Erythroblast (primary cell): Measurements from ENCODE around the gene RARB.

Experiments used
- DNase-seq, 2 experiments: peaks; one replicate each; lab custom pipeline; 2025; lab: John Stamatoyannopoulos, UW
- GATA1 ChIP-seq: IDR thresholded peaks from 2 replicates; pipeline ENCODE4 v1.6.1; 2011; ENCODE audit warnings: low read depth, mild to moderate bottlenecking, control low read depth, low read length, moderate library complexity
- POLR2A ChIP-seq: IDR thresholded peaks from 2 replicates; pipeline ENCODE4 v1.6.1; 2011; ENCODE audit warnings: mild to moderate bottlenecking, low read length

RARB gene

GRCh38 chr3:25460751-25461150, 32.7 kb downstream of the RARB start:
- TF ChIP-seq GATA1 (no peak), POLR2A (no peak)
- DNase-seq = no peak

- no peak for DNase-seq
- TF ChIP-seq POLR2A = no peak
- no peak for TF ChIP-seq GATA1
Measured at GRCh38 chr3:25461946-25462345, 33.9 kb downstream of the RARB start.

GRCh38 chr3:25462495-25462894, 34.4 kb downstream of the RARB start:
- DNase-seq = no peak
- TF ChIP-seq POLR2A (no peak), GATA1 (no peak)

- DNase-seq = no peak
- TF ChIP-seq GATA1 (no peak), POLR2A (no peak)
Measured at GRCh38 chr3:25463836-25464418, 35.9 kb downstream of the RARB start.

GRCh38 chr3:25465266-25465860, 37.3 kb downstream of the RARB start:
- no peak for TF ChIP-seq GATA1
- no peak for TF ChIP-seq POLR2A
- DNase-seq = no peak

- TF ChIP-seq GATA1 = no peak
- no peak for TF ChIP-seq POLR2A
- DNase-seq = no peak
Measured at GRCh38 chr3:25468866-25469319, 40.8 kb downstream of the RARB start.

- no peak for TF ChIP-seq GATA1
- TF ChIP-seq POLR2A = no peak
- DNase-seq = no peak
Measured at GRCh38 chr3:25469558-25469957, 41.5 kb downstream of the RARB start.

GRCh38 chr3:25471081-25471768, 43.2 kb downstream of the RARB start:
- no peak for DNase-seq
- TF ChIP-seq GATA1 = no peak

GRCh38 chr3:25472153-25472552, 44.1 kb downstream of the RARB start:
- no peak for DNase-seq
- TF ChIP-seq POLR2A (no peak), GATA1 (no peak)

GRCh38 chr3:25472731-25473130, 44.7 kb downstream of the RARB start:
- TF ChIP-seq GATA1 = no peak
- no peak for TF ChIP-seq POLR2A
- DNase-seq = no peak

GRCh38 chr3:25473246-25473645, 45.2 kb downstream of the RARB start:
- DNase-seq = no peak
- TF ChIP-seq POLR2A (no peak), GATA1 (no peak)

- no peak for TF ChIP-seq POLR2A
- TF ChIP-seq GATA1 = no peak
- DNase-seq = no peak
Measured at GRCh38 chr3:25474052-25474451, 46.0 kb downstream of the RARB start.

- DNase-seq = no peak
Measured at GRCh38 chr3:25476639-25477038, 48.6 kb downstream of the RARB start.

GRCh38 chr3:25478211-25478757, 50.2 kb downstream of the RARB start:
- DNase-seq = no peak
- TF ChIP-seq POLR2A = no peak
- no peak for TF ChIP-seq GATA1

More at GRCh38 chr3:25476639-25477038, 48.6 kb downstream of the RARB start:
- no peak for TF ChIP-seq GATA1
